ENCODE measurements around the gene DTL.
A peak's percentile ranks its signal among the peaks of the same experiment; 100 is the strongest.
"Not testable (repeated sequence)": the region's sequence is repeated elsewhere in the genome, so short reads cannot be mapped to it uniquely, and the experiment has no call there.

Gene DTL, protein sequence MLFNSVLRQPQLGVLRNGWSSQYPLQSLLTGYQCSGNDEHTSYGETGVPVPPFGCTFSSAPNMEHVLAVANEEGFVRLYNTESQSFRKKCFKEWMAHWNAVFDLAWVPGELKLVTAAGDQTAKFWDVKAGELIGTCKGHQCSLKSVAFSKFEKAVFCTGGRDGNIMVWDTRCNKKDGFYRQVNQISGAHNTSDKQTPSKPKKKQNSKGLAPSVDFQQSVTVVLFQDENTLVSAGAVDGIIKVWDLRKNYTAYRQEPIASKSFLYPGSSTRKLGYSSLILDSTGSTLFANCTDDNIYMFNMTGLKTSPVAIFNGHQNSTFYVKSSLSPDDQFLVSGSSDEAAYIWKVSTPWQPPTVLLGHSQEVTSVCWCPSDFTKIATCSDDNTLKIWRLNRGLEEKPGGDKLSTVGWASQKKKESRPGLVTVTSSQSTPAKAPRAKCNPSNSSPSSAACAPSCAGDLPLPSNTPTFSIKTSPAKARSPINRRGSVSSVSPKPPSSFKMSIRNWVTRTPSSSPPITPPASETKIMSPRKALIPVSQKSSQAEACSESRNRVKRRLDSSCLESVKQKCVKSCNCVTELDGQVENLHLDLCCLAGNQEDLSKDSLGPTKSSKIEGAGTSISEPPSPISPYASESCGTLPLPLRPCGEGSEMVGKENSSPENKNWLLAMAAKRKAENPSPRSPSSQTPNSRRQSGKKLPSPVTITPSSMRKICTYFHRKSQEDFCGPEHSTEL

DNA sequence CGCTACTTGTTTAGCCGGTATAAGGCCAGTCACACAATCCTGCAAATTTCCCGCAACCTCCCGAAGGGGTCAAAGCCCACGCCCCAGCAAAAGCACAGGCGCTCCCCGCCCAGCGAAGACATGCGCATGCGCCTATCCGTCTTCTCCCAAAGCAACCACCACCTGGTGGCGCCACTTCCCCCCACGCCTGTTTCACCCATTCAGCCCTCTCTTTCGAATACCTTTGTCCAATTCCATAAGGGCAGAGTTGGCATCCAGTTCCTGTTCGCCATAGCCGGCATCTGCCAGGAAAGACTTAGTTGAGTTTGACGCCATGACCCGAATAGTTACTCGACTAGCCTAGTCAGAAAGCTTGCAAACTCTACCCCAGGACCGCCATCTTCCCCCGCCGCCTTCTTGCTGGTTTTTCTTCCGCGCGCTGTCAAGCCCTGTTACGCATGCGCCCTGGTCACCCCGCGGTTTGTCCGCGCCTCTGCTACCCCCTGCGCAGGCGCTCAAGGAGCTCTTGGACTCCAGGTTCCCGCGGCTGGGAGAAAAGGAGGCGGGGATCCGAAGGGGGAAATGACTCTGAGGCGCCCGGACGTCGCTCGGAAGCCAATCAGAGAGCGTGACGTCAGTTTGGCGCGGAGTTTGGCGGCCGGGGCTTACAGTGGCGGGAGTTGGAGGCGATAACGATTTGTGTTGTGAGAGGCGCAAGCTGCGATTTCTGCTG is at the start of gene DTL, which contains the start of gene INTS7:
DTL (plus strand) TSS at position 626 of the 712 bp plus-strand sequence. CDS start 143 bp downstream, outside the sequence.
INTS7 (minus strand) TSS at position 435 of the 712 bp plus-strand sequence; CDS start at position 315, 120 bp downstream.
- TF ChIP-seq, protein P1, sequence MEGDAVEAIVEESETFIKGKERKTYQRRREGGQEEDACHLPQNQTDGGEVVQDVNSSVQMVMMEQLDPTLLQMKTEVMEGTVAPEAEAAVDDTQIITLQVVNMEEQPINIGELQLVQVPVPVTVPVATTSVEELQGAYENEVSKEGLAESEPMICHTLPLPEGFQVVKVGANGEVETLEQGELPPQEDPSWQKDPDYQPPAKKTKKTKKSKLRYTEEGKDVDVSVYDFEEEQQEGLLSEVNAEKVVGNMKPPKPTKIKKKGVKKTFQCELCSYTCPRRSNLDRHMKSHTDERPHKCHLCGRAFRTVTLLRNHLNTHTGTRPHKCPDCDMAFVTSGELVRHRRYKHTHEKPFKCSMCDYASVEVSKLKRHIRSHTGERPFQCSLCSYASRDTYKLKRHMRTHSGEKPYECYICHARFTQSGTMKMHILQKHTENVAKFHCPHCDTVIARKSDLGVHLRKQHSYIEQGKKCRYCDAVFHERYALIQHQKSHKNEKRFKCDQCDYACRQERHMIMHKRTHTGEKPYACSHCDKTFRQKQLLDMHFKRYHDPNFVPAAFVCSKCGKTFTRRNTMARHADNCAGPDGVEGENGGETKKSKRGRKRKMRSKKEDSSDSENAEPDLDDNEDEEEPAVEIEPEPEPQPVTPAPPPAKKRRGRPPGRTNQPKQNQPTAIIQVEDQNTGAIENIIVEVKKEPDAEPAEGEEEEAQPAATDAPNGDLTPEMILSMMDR (IDR thresholded peaks at IDR 0.05; ENCODE audit: low read depth, low read length, missing control alignments) = peak; percentile 89
- DNase-seq (ENCODE audit: low read depth) = peak; percentile 96
- H3K4me3 ChIP-seq (ENCODE audit: low read depth, low read length) = peak within 1 kb of the TSS; percentile 87

DNA sequence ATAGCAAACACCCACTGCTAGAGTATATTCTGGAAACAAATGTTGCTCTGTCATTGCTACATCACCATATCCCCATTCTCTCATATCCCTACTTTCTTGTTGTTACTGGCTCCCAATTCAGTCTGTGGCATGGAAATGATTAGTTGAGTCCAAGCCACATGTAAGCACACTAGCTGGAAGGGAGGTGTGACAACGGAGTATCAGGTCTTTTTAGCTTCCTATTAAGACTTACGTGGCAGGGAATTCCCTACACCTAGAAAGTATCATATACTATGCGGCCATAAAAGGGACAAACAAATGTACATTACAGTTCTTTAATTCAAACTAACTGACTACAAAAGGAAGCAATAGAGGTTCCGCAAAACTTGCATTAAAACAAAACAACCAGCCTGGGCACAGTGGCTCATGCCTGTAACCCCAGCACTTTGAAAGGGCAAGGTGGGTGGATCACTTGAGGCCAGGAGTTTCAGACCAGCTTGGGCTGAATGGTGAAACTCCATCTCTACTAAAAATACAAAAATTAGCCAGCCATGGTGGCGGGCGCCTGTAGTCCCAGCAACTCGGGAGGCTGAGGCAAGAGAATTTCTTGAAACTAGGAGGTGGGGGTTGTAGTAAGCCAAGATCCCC is 48.8 kb upstream of the DTL start:
- H3K4me3 ChIP-seq (ENCODE audit: low read depth, low read length) = no peak overlapping the region
- TF ChIP-seq, protein P1 (IDR thresholded peaks at IDR 0.05; ENCODE audit: low read depth, low read length, missing control alignments) = no peak
- DNase-seq (ENCODE audit: low read depth) = peak; percentile 43

DNA sequence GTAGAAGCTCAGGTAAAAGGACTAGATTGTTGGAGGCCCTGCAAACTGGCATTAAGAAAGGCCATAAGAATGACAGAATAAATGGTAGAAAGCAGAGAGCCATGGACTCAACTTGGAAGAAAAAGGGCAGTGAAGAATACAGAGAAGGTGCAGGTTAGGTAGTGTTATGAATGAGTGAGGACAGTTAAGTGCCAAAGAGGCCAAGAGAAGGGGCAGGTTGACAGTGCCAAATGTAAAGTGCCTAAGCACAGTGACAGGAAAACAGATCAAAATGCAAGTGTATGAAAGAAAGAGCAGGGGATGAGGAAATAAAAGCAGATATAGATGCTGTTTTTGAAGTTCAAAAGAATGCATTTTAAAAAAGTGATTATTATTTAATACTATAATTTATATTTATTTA is 43.9 kb upstream of the DTL start:
- TF ChIP-seq, protein P1 (IDR thresholded peaks at IDR 0.05; ENCODE audit: low read depth, low read length, missing control alignments) = no peak
- H3K4me3 ChIP-seq (ENCODE audit: low read depth, low read length) = no peak overlapping the region
- no peak for DNase-seq (ENCODE audit: low read depth)

DNA sequence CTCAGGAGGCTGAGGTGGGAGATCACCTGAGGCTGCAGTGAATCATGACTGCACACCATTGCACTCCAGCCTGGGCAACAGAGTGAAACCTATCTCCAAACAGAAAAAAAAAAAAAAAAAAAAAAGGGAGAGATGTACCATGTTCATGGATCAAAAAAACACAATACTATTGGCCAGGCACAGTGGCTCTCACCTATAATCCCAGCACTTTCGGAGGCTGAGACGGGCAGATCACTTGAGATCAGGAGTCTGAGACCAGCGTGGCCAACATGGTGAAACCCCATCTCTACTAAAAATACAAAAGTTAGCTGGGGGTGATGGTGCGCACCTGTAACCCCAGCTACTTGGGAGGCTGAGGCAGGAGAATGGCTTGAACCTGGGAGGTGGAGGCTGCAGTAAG is 38.1 kb upstream of the DTL start:
- not testable (repeated sequence) for DNase-seq (ENCODE audit: low read depth); H3K4me3 ChIP-seq (ENCODE audit: low read depth, low read length)

DNA sequence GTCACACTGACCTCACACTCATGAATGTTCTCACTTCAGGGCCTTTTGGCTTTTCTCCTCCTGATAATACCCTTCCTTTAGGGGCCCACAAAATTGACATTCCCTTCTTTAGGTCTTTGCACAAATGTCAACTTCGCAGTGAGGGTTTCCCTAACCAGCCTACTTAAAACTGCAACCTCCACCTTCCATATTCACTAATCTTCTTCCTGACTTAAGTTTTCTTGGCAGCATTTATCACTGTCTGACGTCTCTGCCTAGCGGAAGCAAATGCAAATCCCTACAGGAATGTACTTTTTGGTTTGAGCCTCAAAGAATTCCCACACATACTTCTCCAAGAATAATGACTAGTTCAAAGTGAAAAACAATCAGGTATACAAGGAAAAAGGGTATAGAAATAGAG is 33.0 kb upstream of the DTL start:
- no peak for DNase-seq (ENCODE audit: low read depth)
- H3K4me3 ChIP-seq (ENCODE audit: low read depth, low read length) = no peak overlapping the region
- TF ChIP-seq, protein P1 (IDR thresholded peaks at IDR 0.05; ENCODE audit: low read depth, low read length, missing control alignments) = no peak

DNA sequence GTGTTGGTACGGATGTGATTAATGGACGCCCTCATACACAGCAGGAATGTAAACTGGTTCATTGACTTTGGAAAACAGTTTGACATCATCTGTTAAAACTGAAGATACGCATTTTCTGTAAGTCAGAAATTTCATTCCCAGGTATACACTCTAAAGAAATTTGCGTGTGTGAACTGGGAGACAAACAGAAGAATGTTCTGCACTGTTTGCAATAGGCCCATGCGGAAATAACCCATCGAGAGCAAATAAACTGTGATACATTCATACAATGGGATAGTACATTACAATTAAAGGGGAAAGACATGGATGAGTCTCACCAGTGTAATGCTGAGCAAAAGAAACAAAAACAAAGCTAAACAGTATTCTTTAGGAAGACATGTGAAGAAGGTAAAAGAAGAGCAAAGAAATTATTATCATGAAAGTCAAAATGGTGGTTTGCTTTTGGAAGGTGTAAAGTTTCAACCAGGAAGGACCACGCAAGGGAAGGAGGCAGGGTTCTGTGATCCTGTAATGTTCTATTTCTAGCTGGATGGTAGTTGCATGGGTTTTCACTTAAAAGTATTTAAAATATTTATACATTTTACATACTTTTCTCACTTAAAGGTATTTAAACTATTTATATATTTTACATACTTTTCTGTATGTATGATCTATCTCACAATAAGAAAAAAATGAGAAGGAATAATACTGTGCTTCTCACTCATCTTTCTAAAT is 30.5 kb upstream of the DTL start:
- TF ChIP-seq, protein P1 (IDR thresholded peaks at IDR 0.05; ENCODE audit: low read depth, low read length, missing control alignments) = no peak

More for the DNA sequence above, 30.5 kb upstream of the DTL start:
- no peak for DNase-seq (ENCODE audit: low read depth)
- H3K4me3 ChIP-seq (ENCODE audit: low read depth, low read length) = no peak overlapping the region
